Measurements from ENCODE around the gene PRKAG2. TPM values are rescaled to one million over a fixed set of nuclear protein-coding genes. Genes with fewer than 3 reads are reported as not detected.
A peak's percentile ranks its signal among the peaks of the same experiment; 100 is the strongest.

The PRKAG2 gene
- polyA plus RNA-seq, 3 donors = 29.2 to 59.8 (median 30.9) TPM

DNA sequence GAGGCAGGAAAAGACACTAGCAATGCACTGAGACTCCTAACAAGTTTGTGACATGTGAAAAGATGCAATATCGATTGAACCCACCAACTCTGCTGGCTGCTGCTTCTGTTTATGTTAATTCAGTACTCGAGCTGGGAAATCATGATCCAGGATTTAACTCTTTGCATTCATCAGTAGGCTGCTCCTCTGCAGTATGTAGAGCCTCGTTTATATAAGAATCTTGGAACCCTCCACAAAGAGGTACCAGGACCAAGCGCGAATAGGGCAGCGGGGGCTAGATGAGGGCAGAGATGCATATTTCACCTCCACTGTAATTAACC lies 7.8 kb downstream of the PRKAG2 start:
- peaks cover 41 to 51% of the 10 kb centered on the region in 2 donors for H3K36me3 Mint-ChIP-seq
- H3K36me3 ChIP-seq (replicated peaks in 1 of 2; ENCODE audit: control insufficient read depth in 1 of 2, insufficient read depth in 2 of 2, low read length in 2 of 2) = peaks cover 4 to 43% of the 10 kb centered on the region in 2 donors
- peaks cover 37 to 67% of the 10 kb centered on the region in 2 donors for H3K4me1 ChIP-seq (ENCODE audit: control insufficient read depth in 1 of 2, insufficient read depth in 2 of 2, low read length in 2 of 2)
- no peak overlapping the region for H3K27ac Mint-ChIP-seq
- DNase-seq = no peak
- H3K4me1 Mint-ChIP-seq = peaks cover 69% of the 10 kb centered on the region
- H3K4me3 ChIP-seq (replicated peaks in 1 of 3; ENCODE audit: low read depth in 2 of 3, low read length in 3 of 3) = no peak overlapping the region
- H3K27me3 ChIP-seq (ENCODE audit: control insufficient read depth in 2 of 2, insufficient read depth in 2 of 2, low read length in 2 of 2) = no peaks in the 10 kb centered on the region
- no peak overlapping the region for H3K4me3 Mint-ChIP-seq
- H3K27me3 Mint-ChIP-seq (ENCODE audit: low read depth in 3 of 3) = no peaks in the 10 kb centered on the region
- H3K9me3 Mint-ChIP-seq = no peaks in the 10 kb centered on the region
- H4K20me1 ChIP-seq (ENCODE audit: insufficient read depth, low read length) = peaks cover 96% of the 10 kb centered on the region
- H3K27ac ChIP-seq (ENCODE audit: low read depth in 1 of 2, low read length in 2 of 2) = peak overlapping the region in 1 of 2 donors; percentile 4
- TF ChIP-seq, protein P1, sequence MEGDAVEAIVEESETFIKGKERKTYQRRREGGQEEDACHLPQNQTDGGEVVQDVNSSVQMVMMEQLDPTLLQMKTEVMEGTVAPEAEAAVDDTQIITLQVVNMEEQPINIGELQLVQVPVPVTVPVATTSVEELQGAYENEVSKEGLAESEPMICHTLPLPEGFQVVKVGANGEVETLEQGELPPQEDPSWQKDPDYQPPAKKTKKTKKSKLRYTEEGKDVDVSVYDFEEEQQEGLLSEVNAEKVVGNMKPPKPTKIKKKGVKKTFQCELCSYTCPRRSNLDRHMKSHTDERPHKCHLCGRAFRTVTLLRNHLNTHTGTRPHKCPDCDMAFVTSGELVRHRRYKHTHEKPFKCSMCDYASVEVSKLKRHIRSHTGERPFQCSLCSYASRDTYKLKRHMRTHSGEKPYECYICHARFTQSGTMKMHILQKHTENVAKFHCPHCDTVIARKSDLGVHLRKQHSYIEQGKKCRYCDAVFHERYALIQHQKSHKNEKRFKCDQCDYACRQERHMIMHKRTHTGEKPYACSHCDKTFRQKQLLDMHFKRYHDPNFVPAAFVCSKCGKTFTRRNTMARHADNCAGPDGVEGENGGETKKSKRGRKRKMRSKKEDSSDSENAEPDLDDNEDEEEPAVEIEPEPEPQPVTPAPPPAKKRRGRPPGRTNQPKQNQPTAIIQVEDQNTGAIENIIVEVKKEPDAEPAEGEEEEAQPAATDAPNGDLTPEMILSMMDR (IDR thresholded peaks at IDR 0.05) = no peak
- H3K9ac ChIP-seq (ENCODE audit: insufficient read depth, low read length, poor library complexity, severe bottlenecking) = no peak overlapping the region
- no peak overlapping the region for H2AFZ ChIP-seq (ENCODE audit: insufficient read depth, low read depth, low read length, poor library complexity, severe bottlenecking)
- intact Hi-C loops (cut with micrococcal nuclease) = no loop called here
- H3K9me3 ChIP-seq (replicated peaks in 1 of 2; ENCODE audit: control insufficient read depth in 1 of 2, insufficient read depth in 1 of 2, low read length in 2 of 2) = no peaks in the 10 kb centered on the region
- peaks cover 94% of the 10 kb centered on the region for H3K79me2 ChIP-seq (ENCODE audit: insufficient read depth, low read length)
- H3K4me2 ChIP-seq (replicated peaks; ENCODE audit: extremely low read depth, low read length, poor library complexity, severe bottlenecking) = no peak overlapping the region
- no CpG with 5 or more reads among the region's 6 CpGs for WGBS (ENCODE audit: insufficient coverage)

DNA sequence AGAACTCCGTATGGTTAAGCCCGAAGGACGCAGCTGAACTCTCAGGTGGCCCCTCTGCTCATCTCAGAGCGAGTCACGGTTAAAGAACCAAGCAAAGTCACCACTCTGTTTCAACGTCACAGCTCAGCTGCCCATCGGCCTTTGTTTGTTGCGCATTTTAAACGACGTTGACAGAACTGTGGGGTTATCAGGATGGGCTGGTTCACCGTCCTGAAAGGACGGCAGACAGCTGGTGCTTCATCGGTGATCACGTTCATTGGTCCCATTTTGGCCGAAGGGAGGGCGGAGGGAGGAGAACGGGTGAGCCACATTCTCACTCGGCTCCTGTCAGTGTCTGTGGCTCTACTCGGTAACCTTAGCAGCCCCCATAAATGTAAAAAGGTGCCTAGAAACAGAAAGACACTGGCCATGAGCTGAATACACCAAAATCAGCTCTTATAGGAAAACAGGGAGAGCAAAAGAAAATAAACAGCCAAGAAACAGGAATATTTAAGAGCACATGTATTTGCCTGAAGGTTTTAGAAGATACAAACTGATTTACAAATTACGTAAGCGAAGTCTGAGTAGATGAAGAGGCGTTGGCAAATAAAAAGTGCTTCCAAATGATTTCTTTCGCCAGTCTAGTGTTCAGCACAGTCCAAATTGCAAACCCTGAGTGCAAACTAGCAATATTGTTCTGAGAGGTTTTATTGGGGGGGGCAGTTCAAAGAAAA lies 8.4 kb downstream of the PRKAG2 start:
- Mint-ChIP-seq H3K4me1 (peaks cover 72% of the 10 kb centered on the region), H3K4me3 (no peak overlapping the region), H3K9me3 (no peaks in the 10 kb centered on the region), H3K36me3 (peaks cover 39 to 49% of the 10 kb centered on the region in 2 donors), H3K27me3 (ENCODE audit: low read depth in 3 of 3) (no peaks in the 10 kb centered on the region), H3K27ac (no peak overlapping the region)
- no peak overlapping the region for H3K4me3 ChIP-seq (replicated peaks in 1 of 3; ENCODE audit: low read depth in 2 of 3, low read length in 3 of 3)
- H3K79me2 ChIP-seq (ENCODE audit: insufficient read depth, low read length) = peaks cover 97% of the 10 kb centered on the region
- H3K9me3 ChIP-seq (replicated peaks in 1 of 2; ENCODE audit: control insufficient read depth in 1 of 2, insufficient read depth in 1 of 2, low read length in 2 of 2) = no peaks in the 10 kb centered on the region
- WGBS (ENCODE audit: insufficient coverage) = 89% methylated on average over 20 of the region's 23 CpGs
- H3K9ac ChIP-seq (ENCODE audit: insufficient read depth, low read length, poor library complexity, severe bottlenecking) = no peak overlapping the region
- TF ChIP-seq, protein P1 (IDR thresholded peaks at IDR 0.05) = no peak
- H3K36me3 ChIP-seq (replicated peaks in 1 of 2; ENCODE audit: control insufficient read depth in 1 of 2, insufficient read depth in 2 of 2, low read length in 2 of 2) = peaks cover 3 to 41% of the 10 kb centered on the region in 2 donors
- H2AFZ ChIP-seq (ENCODE audit: insufficient read depth, low read depth, low read length, poor library complexity, severe bottlenecking) = no peak overlapping the region
- H4K20me1 ChIP-seq (ENCODE audit: insufficient read depth, low read length) = peaks cover 99% of the 10 kb centered on the region
- peaks cover 41 to 70% of the 10 kb centered on the region in 2 donors for H3K4me1 ChIP-seq (ENCODE audit: control insufficient read depth in 1 of 2, insufficient read depth in 2 of 2, low read length in 2 of 2)
- no peak overlapping the region for H3K4me2 ChIP-seq (replicated peaks; ENCODE audit: extremely low read depth, low read length, poor library complexity, severe bottlenecking)
- no peak for DNase-seq
- no peaks in the 10 kb centered on the region for H3K27me3 ChIP-seq (ENCODE audit: control insufficient read depth in 2 of 2, insufficient read depth in 2 of 2, low read length in 2 of 2)
- peak overlapping the region in 1 of 2 donors; percentile 4 for H3K27ac ChIP-seq (ENCODE audit: low read depth in 1 of 2, low read length in 2 of 2)
- intact Hi-C loops (cut with micrococcal nuclease) = no loop called here
